ENCODE measurements around the gene LRRC7. TPM values are rescaled to one million over a fixed set of nuclear protein-coding genes. Genes with fewer than 3 reads are reported as not detected.

LRRC7 gene
- polyA plus RNA-seq, 1 of the 3 experiments (the other 2 are of a cell fraction): 0.02 TPM

DNA sequence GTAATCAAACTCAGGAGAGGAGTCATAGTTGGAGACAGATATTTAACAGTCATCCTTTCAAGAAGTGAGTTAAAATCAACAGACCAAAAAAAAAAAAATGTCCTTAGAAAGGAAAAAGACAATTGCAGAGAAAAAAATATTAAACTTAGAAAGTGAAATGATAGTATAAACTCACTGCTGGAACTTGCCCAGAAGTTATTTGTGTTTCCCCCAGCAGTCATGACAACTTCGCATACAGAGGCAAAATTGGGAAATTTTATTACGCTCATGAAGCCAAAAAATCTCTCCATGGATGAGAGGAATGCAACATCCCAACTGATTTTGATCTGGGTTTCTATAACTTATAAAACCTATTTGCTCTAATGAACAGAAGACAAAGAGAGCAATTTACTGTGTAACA lies 198.2 kb downstream of the LRRC7 start:
- Histone ChIP-seq H3K9me2 (no peaks in the 10 kb centered on the region), H3K79me2 (ENCODE audit: insufficient read depth) (no peaks in the 10 kb centered on the region), H3K4me1 (ENCODE audit: control insufficient read depth in 1 of 2, insufficient read depth in 2 of 2, low read depth in 1 of 2, low read length in 1 of 2) (no peaks in the 10 kb centered on the region), H3K27ac (ENCODE audit: low read depth in 2 of 2, low read length in 1 of 2) (no peak overlapping the region), H3K9me3 (no peaks in the 10 kb centered on the region), H3K4me3 (ENCODE audit: low read depth in 2 of 2, low read length in 1 of 2) (no peak overlapping the region), H3F3A (replicated peaks; ENCODE audit: insufficient read depth) (no peaks in the 10 kb centered on the region), H3K9ac (no peak overlapping the region), H2AFZ (ENCODE audit: low read depth) (no peak overlapping the region), H3K4me2 (no peak overlapping the region), H3K36me3 (replicated peaks in 1 of 2; ENCODE audit: control insufficient read depth in 1 of 2, insufficient read depth in 2 of 2, low read length in 1 of 2) (no peaks in the 10 kb centered on the region), H3K27me3 (ENCODE audit: insufficient read depth) (no peaks in the 10 kb centered on the region), H4K20me1 (ENCODE audit: insufficient read depth) (no peaks in the 10 kb centered on the region)
- POLR2A ChIA-PET: no interaction called here
- TF ChIP-seq USF2 (IDR thresholded peaks at IDR 0.05; ENCODE audit: borderline replicate concordance, low read depth, low read length) (no peak), RFX5 (IDR thresholded peaks at IDR 0.05; ENCODE audit: low read length) (no peak), NRF1 (IDR thresholded peaks at IDR 0.05; ENCODE audit: low read depth, low read length) (no peak), MXI1 (IDR thresholded peaks at IDR 0.05; ENCODE audit: low read depth, low read length) (no peak), RXRA (IDR thresholded peaks at IDR 0.05; ENCODE audit: borderline replicate concordance, low read depth) (no peak), JUND (IDR thresholded peaks at IDR 0.05) (no peak)
- CTCF ChIA-PET: no interaction called here
- DNase-seq: no peak
- 34% methylated on average over 2 of the region's 2 CpGs for WGBS (ENCODE audit: low lambda C conversion rate)

DNA sequence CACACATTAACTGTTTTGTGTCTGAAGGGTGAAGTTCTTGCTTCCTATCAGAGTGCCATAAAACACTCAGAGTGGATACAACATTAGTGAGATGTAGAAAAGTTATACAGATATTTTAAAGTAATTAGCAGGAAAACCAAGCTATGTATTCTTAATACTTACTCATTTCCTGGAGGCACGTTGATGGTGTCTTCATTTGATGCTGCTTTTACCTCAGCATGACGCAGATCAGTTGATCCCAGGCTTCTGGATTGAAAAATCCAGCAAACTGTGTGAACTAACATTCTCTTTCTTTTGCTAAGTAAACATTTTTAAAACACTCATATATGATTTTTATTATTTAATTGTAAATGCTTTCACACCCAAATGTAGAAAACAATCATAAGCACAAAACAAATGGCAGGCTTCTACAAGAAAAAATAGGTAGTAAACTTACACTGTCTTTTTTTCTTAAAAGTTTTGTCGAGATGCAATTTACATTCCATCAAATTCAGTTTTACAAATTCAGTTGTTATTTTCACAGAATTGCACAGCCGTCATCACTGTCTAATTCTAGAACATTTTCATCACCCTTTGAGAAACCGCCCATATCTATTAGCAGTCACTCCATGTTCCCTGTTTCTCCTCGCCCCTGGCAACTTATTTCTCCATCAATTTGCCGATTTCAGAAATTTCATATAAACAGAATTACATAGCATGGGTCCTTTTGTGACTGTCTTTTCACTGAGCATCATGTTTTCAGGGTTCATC lies 198.9 kb downstream of the LRRC7 start:
- WGBS (ENCODE audit: low lambda C conversion rate): 38% methylated on average over 7 of the region's 7 CpGs
- DNase-seq: no peak
- no peak for TF ChIP-seq RAD21 (IDR thresholded peaks at IDR 0.05; ENCODE audit: low read length)
- TF ChIP-seq, protein P1, sequence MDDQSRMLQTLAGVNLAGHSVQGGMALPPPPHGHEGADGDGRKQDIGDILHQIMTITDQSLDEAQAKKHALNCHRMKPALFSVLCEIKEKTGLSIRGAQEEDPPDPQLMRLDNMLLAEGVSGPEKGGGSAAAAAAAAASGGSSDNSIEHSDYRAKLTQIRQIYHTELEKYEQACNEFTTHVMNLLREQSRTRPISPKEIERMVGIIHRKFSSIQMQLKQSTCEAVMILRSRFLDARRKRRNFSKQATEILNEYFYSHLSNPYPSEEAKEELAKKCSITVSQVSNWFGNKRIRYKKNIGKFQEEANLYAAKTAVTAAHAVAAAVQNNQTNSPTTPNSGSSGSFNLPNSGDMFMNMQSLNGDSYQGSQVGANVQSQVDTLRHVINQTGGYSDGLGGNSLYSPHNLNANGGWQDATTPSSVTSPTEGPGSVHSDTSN (IDR thresholded peaks at IDR 0.05): no peak
- no peak for TF ChIP-seq MXI1 (IDR thresholded peaks at IDR 0.05; ENCODE audit: low read depth, low read length)
- no peak for TF ChIP-seq USF2 (IDR thresholded peaks at IDR 0.05; ENCODE audit: borderline replicate concordance, low read depth, low read length)
- TF ChIP-seq TCF12 (IDR thresholded peaks at IDR 0.05): no peak
- no peak for TF ChIP-seq NFIC (IDR thresholded peaks at IDR 0.05; ENCODE audit: borderline replicate concordance)
- no peak for TF ChIP-seq TAF1 (IDR thresholded peaks at IDR 0.05; ENCODE audit: borderline replicate concordance, low read depth, low read length)
- TF ChIP-seq SMC3 (IDR thresholded peaks at IDR 0.05; ENCODE audit: low read depth, low read length): no peak
- TF ChIP-seq EZH2phosphoT487 (IDR thresholded peaks at IDR 0.05; ENCODE audit: borderline replicate concordance, low read depth): no peak
- TF ChIP-seq JUND (IDR thresholded peaks at IDR 0.05): no peak
- no peak for TF ChIP-seq POLR2AphosphoS5 (IDR thresholded peaks at IDR 0.05; ENCODE audit: low read depth, low read length)
- TF ChIP-seq, protein P2, sequence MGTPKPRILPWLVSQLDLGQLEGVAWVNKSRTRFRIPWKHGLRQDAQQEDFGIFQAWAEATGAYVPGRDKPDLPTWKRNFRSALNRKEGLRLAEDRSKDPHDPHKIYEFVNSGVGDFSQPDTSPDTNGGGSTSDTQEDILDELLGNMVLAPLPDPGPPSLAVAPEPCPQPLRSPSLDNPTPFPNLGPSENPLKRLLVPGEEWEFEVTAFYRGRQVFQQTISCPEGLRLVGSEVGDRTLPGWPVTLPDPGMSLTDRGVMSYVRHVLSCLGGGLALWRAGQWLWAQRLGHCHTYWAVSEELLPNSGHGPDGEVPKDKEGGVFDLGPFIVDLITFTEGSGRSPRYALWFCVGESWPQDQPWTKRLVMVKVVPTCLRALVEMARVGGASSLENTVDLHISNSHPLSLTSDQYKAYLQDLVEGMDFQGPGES (IDR thresholded peaks at IDR 0.05; ENCODE audit: low read depth, low read length): no peak
- TF ChIP-seq EP300 (IDR thresholded peaks at IDR 0.05; ENCODE audit: borderline replicate concordance in 1 of 2, low read depth in 1 of 2, low read length in 1 of 2): no peak
- TF ChIP-seq, protein P3, sequence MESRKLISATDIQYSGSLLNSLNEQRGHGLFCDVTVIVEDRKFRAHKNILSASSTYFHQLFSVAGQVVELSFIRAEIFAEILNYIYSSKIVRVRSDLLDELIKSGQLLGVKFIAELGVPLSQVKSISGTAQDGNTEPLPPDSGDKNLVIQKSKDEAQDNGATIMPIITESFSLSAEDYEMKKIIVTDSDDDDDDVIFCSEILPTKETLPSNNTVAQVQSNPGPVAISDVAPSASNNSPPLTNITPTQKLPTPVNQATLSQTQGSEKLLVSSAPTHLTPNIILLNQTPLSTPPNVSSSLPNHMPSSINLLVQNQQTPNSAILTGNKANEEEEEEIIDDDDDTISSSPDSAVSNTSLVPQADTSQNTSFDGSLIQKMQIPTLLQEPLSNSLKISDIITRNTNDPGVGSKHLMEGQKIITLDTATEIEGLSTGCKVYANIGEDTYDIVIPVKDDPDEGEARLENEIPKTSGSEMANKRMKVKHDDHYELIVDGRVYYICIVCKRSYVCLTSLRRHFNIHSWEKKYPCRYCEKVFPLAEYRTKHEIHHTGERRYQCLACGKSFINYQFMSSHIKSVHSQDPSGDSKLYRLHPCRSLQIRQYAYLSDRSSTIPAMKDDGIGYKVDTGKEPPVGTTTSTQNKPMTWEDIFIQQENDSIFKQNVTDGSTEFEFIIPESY (IDR thresholded peaks at IDR 0.05; ENCODE audit: borderline replicate concordance, low read depth): no peak
- TF ChIP-seq MEF2A (IDR thresholded peaks at IDR 0.05; ENCODE audit: borderline replicate concordance, low read depth): no peak
- TF ChIP-seq RFX5 (IDR thresholded peaks at IDR 0.05; ENCODE audit: low read length): no peak
- no peak for TF ChIP-seq GABPA (IDR thresholded peaks at IDR 0.05; ENCODE audit: low read depth)

More for the DNA sequence above, 198.9 kb downstream of the LRRC7 start:
- Histone ChIP-seq H3K9me3 (no peaks in the 10 kb centered on the region), H2AFZ (ENCODE audit: low read depth) (no peak overlapping the region), H3K4me1 (ENCODE audit: control insufficient read depth in 1 of 2, insufficient read depth in 2 of 2, low read depth in 1 of 2, low read length in 1 of 2) (no peaks in the 10 kb centered on the region), H4K20me1 (ENCODE audit: insufficient read depth) (no peaks in the 10 kb centered on the region), H3K4me3 (ENCODE audit: low read depth in 2 of 2, low read length in 1 of 2) (no peak overlapping the region), H3K36me3 (replicated peaks in 1 of 2; ENCODE audit: control insufficient read depth in 1 of 2, insufficient read depth in 2 of 2, low read length in 1 of 2) (no peaks in the 10 kb centered on the region), H3K27me3 (ENCODE audit: insufficient read depth) (no peaks in the 10 kb centered on the region), H3F3A (replicated peaks; ENCODE audit: insufficient read depth) (no peaks in the 10 kb centered on the region), H3K27ac (ENCODE audit: low read depth in 2 of 2, low read length in 1 of 2) (no peak overlapping the region), H3K4me2 (no peak overlapping the region), H3K9ac (no peak overlapping the region), H3K79me2 (ENCODE audit: insufficient read depth) (no peaks in the 10 kb centered on the region), H3K9me2 (no peaks in the 10 kb centered on the region)
- CTCF ChIA-PET: interaction anchor here (1.4 kb wide), 1 partner anchor 28 kb away, joined by 3 read pairs; no protein-coding TSS in a partner anchor
- POLR2A ChIA-PET: no interaction called here

All from SK-N-SH (cell line).